HCT116 (cell line): ENCODE results near the gene MOGAT3. TPM values are rescaled to one million over a fixed set of nuclear protein-coding genes. Genes with fewer than 3 reads are reported as not detected.

Experiments used
- ATAC-seq: fragments of 200-7000 bp; cut with Tn5 transposase; 2 replicates; pipeline ENCODE4 v1.9.1; 2020; ENCODE audit warnings: mild to moderate bottlenecking, moderate library complexity
- BruUV-seq: library from RNA; stranded (reverse); fragments of 400-500 nt; replicated peaks from 2 replicates; lab custom pipeline; 2021; lab: Mats Ljungman, UMichigan
- CTCF ChIA-PET: fragments of 300-600 bp; sonication (Branson Sonifier 250); formaldehyde crosslinking; loops from one replicate; lab custom pipeline; 2021; ENCODE audit warnings: antibody characterized with exemption; lab: Charles Lee
- POLR2A ChIA-PET: fragments of 300-600, 350-600 bp; sonication (Branson Sonifier 250); formaldehyde crosslinking; loops from one replicate; lab custom pipeline; 2021; ENCODE audit warnings: antibody characterized with exemption; lab: Charles Lee
- RAD21 ChIA-PET, 2 experiments: fragments of 300-600 bp; sonication (Branson Sonifier 250); formaldehyde crosslinking; loops; one replicate each; lab custom pipeline; 2023; ENCODE audit warnings: low total read pairs in 2 of 2; ENCODE audit not compliant: uncharacterized antibody in 2 of 2, unreplicated experiment in 2 of 2, low non-redundant PET in 1 of 2; lab: Charles Lee
- DNase-seq: peaks from one replicate; pipeline ENCODE4 v3.0.0-alpha.2; 2010; ENCODE audit warnings: low read depth, low spot score
- H2AFZ ChIP-seq: fragments of 200-600 bp; shearing (Covaris generic), sonication (generic); 2 replicates; pipeline ENCODE4 v1.6.1; 2017; ENCODE audit warnings: low read depth, mixed run types, mixed read lengths, antibody characterized with exemption, low read length; ENCODE audit not compliant: poor library complexity, severe bottlenecking
- H3K27ac ChIP-seq: 2 replicates; pipeline ENCODE4 v1.5.1; 2012; ENCODE audit warnings: low read depth, low read length
- H3K27me3 ChIP-seq: fragments of 200-600 bp; sonication (generic); 2 replicates; pipeline ENCODE4 v1.6.1; 2016; ENCODE audit warnings: mixed run types, low read length, mixed read lengths; ENCODE audit not compliant: insufficient read depth
- H3K36me3 ChIP-seq, 2 experiments: fragments of 200-500 bp in 1 of 2; fragments of 200-600 bp in 1 of 2; sonication (Bioruptor generic) in 1 of 2; sonication (generic) in 1 of 2; 2 replicates each; pipeline versions ENCODE4 v1.5.1 to v1.6.1; 2014 to 2016; ENCODE audit warnings: low read length in 2 of 2, inconsistent platforms in 1 of 2, mixed read lengths in 1 of 2, mixed run types in 1 of 2; ENCODE audit not compliant: insufficient read depth in 2 of 2, control insufficient read depth in 1 of 2
- H3K4me1 ChIP-seq, 2 experiments: fragments of 200-600 bp in 1 of 2; sonication (generic) in 1 of 2; 2 replicates each; pipeline versions ENCODE4 v1.5.1 to v1.6.1; 2012 to 2017; ENCODE audit warnings: low read length in 2 of 2, inconsistent platforms in 1 of 2, mild to moderate bottlenecking in 1 of 2, mixed read lengths in 1 of 2, mixed run types in 1 of 2, moderate library complexity in 1 of 2; ENCODE audit not compliant: insufficient read depth in 2 of 2, control insufficient read depth in 1 of 2
- H3K4me2 ChIP-seq: fragments of 200-600 bp; sonication (generic); 2 replicates; pipeline ENCODE4 v1.6.1; 2017; ENCODE audit warnings: mixed run types, low read length, mixed read lengths
- H3K4me3 ChIP-seq, 2 experiments: fragments of 200-600 bp in 1 of 2; sonication (generic) in 1 of 2; replicated peaks in 1 of 2; 2 replicates each; pipeline ENCODE4 v1.5.1; 2011 to 2016; ENCODE audit warnings: low read length in 2 of 2, control low read depth in 1 of 2, low read depth in 1 of 2, mild to moderate bottlenecking in 1 of 2, mixed read lengths in 1 of 2, mixed run types in 1 of 2
- H3K79me2 ChIP-seq: fragments of 200-600 bp; sonication (generic); 2 replicates; pipeline ENCODE4 v1.6.1; 2017; ENCODE audit warnings: mild to moderate bottlenecking, mixed run types, low read length, moderate library complexity, mixed read lengths; ENCODE audit not compliant: insufficient read depth
- H3K9ac ChIP-seq: fragments of 200-600 bp; sonication (generic); 2 replicates; pipeline ENCODE4 v1.6.1; 2016; ENCODE audit warnings: low read length, mixed read lengths
- H3K9me2 ChIP-seq: fragments of 200-600 bp; sonication (generic), shearing (Covaris generic); 2 replicates; pipeline ENCODE4 v1.6.1; 2017; ENCODE audit warnings: mixed run types, mild to moderate bottlenecking, moderate library complexity; ENCODE audit not compliant: insufficient read depth
- H3K9me3 ChIP-seq, 2 experiments: fragments of 200-500 bp in 1 of 2; fragments of 200-600 bp in 1 of 2; sonication (Bioruptor generic) in 1 of 2; sonication (generic) in 1 of 2; 2 replicates each; pipeline ENCODE4 v1.6.1; 2014 to 2017; ENCODE audit warnings: low read length in 2 of 2, mixed read lengths in 2 of 2, inconsistent platforms in 1 of 2, low read depth in 1 of 2, mild to moderate bottlenecking in 1 of 2, mixed run types in 1 of 2, moderate library complexity in 1 of 2; ENCODE audit not compliant: control insufficient read depth in 1 of 2, insufficient read depth in 1 of 2
- H4K20me1 ChIP-seq: fragments of 200-600 bp; sonication (generic), shearing (Covaris generic); 2 replicates; pipeline ENCODE4 v1.6.1; 2017; ENCODE audit warnings: mixed run types, mild to moderate bottlenecking, moderate library complexity; ENCODE audit not compliant: insufficient read depth
- CBX3 ChIP-seq: IDR thresholded peaks from 2 replicates; pipeline ENCODE4 v1.6.1; 2012; ENCODE audit warnings: low read depth
- EGR1 ChIP-seq: IDR thresholded peaks from 2 replicates; pipeline ENCODE4 v1.6.1; 2012; ENCODE audit warnings: low read depth
- ELF1 ChIP-seq: IDR thresholded peaks from 2 replicates; pipeline ENCODE4 v1.6.1; 2012; ENCODE audit warnings: low read depth, borderline replicate concordance
- EZH2 ChIP-seq: fragments of 200-600 bp; sonication (generic); IDR thresholded peaks from 2 replicates; pipeline ENCODE4 v1.6.1; 2017; ENCODE audit warnings: antibody characterized with exemption, mixed run types
- EZH2phosphoT487 ChIP-seq: fragments of 200-600 bp; IDR thresholded peaks from 2 replicates; pipeline ENCODE4 v1.6.1; 2018; ENCODE audit warnings: antibody characterized with exemption, borderline replicate concordance
- JUND ChIP-seq: IDR thresholded peaks from 2 replicates; pipeline ENCODE4 v1.6.1; 2012
- POLR2A ChIP-seq: IDR thresholded peaks from 2 replicates; pipeline ENCODE4 v1.7.0; 2011; ENCODE audit warnings: borderline replicate concordance; ENCODE audit not compliant: insufficient read depth, insufficient read length; ENCODE audit errors: extremely low read depth
- RAD21 ChIP-seq: IDR thresholded peaks from 2 replicates; pipeline ENCODE4 v1.6.1; 2012; ENCODE audit warnings: low read depth, mild to moderate bottlenecking
- SIN3A ChIP-seq: IDR thresholded peaks from 2 replicates; pipeline ENCODE4 v1.6.1; 2012; ENCODE audit warnings: low read depth
- SRF ChIP-seq: IDR thresholded peaks from 2 replicates; pipeline ENCODE4 v1.6.1; 2012; ENCODE audit warnings: low read depth
- TCF7L2 ChIP-seq: IDR thresholded peaks from 2 replicates; pipeline ENCODE4 v1.7.0; 2011; ENCODE audit warnings: borderline replicate concordance, inconsistent platforms; ENCODE audit not compliant: insufficient read depth, insufficient read length; ENCODE audit errors: extremely low read depth
- YY1 ChIP-seq: IDR thresholded peaks from 2 replicates; pipeline ENCODE4 v1.6.1; 2011; ENCODE audit warnings: low read length, low read depth, moderate library complexity, mild to moderate bottlenecking; ENCODE audit not compliant: insufficient replicate concordance; ENCODE audit errors: extremely low read depth
- intact Hi-C: fragments of 100-400 bp; cut with micrococcal nuclease; formaldehyde crosslinking; loops from 2 replicates; pipeline ENCODE4 v1.10.0; 2022
- total RNA-seq: library from RNA; stranded (reverse); gene quantifications from one replicate; pipeline ENCODE4 v1.2.1, GENCODE V29; 2021; ENCODE audit not compliant: unreplicated experiment
- TF ChIP-seq, protein P1 (sequence below): IDR thresholded peaks from 2 replicates; pipeline ENCODE4 v1.6.1; 2012; ENCODE audit warnings: low read depth
- TF ChIP-seq, protein P2 (sequence below): IDR thresholded peaks from 2 replicates; pipeline ENCODE4 v1.6.1; 2012
- TF ChIP-seq, protein P3 (sequence below): IDR thresholded peaks from 2 replicates; pipeline ENCODE4 v1.6.1; 2012
- TF ChIP-seq, protein P4 (sequence below): IDR thresholded peaks from 2 replicates; pipeline ENCODE4 v1.6.1; 2011; ENCODE audit warnings: mild to moderate bottlenecking, low read length, moderate library complexity; ENCODE audit not compliant: insufficient replicate concordance; ENCODE audit errors: extremely low read depth

Gene MOGAT3
- total RNA-seq, 1 experiment from 2014 or later = not detected

DNA sequence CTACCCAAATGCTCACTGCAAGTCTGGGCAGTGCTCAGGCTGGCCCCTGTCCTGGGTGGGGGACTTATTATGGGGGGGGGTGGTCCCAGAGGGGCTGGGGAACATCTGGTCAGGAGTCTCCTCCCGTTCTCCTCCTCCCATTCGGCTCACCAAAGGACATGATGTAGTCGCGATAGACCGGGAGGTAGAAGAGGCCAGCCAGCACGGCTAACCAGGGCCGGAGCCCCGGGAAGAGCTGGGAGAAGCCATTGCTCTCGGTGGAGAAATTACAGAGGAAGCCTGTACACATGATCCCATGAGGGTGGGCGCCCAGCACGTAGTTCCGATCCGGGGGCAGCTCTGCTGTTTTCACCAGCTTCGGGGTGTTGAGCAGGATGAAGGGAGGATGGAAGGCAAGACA lies 2.4 kb downstream of the MOGAT3 start:
- Histone ChIP-seq H3K4me3 (no peak overlapping the region), H3K9ac (no peak overlapping the region), H4K20me1 (no peaks in the 10 kb centered on the region), H3K4me1 (peaks cover 0 to 8% of the 10 kb centered on the region in 2 experiments; a peak in 3 of 4 replicates), H3K9me2 (no peaks in the 10 kb centered on the region), H3K9me3 (no peaks in the 10 kb centered on the region), H2AFZ (no peak overlapping the region), H3K36me3 (no peaks in the 10 kb centered on the region), H3K27me3 (no peaks in the 10 kb centered on the region), H3K4me2 (no peak overlapping the region), H3K79me2 (no peaks in the 10 kb centered on the region), H3K27ac (no peak overlapping the region)
- DNase-seq (no peak), ATAC-seq (no peak)
- intact Hi-C loops = loop anchor here (10.0 kb wide), 1 partner anchor 234 kb away; the partner anchor contains the start of gene MUC12
- POLR2A ChIA-PET = no interaction called here
- CTCF ChIA-PET = no interaction called here
- no TSS peak for BruUV-seq
- RAD21 ChIA-PET = no interaction called here
- TF ChIP-seq POLR2A (no peak), ELF1 (no peak), CBX3 (no peak), EZH2phosphoT487 (no peak)
- TF ChIP-seq, protein P1, sequence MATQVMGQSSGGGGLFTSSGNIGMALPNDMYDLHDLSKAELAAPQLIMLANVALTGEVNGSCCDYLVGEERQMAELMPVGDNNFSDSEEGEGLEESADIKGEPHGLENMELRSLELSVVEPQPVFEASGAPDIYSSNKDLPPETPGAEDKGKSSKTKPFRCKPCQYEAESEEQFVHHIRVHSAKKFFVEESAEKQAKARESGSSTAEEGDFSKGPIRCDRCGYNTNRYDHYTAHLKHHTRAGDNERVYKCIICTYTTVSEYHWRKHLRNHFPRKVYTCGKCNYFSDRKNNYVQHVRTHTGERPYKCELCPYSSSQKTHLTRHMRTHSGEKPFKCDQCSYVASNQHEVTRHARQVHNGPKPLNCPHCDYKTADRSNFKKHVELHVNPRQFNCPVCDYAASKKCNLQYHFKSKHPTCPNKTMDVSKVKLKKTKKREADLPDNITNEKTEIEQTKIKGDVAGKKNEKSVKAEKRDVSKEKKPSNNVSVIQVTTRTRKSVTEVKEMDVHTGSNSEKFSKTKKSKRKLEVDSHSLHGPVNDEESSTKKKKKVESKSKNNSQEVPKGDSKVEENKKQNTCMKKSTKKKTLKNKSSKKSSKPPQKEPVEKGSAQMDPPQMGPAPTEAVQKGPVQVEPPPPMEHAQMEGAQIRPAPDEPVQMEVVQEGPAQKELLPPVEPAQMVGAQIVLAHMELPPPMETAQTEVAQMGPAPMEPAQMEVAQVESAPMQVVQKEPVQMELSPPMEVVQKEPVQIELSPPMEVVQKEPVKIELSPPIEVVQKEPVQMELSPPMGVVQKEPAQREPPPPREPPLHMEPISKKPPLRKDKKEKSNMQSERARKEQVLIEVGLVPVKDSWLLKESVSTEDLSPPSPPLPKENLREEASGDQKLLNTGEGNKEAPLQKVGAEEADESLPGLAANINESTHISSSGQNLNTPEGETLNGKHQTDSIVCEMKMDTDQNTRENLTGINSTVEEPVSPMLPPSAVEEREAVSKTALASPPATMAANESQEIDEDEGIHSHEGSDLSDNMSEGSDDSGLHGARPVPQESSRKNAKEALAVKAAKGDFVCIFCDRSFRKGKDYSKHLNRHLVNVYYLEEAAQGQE = no peak

DNA sequence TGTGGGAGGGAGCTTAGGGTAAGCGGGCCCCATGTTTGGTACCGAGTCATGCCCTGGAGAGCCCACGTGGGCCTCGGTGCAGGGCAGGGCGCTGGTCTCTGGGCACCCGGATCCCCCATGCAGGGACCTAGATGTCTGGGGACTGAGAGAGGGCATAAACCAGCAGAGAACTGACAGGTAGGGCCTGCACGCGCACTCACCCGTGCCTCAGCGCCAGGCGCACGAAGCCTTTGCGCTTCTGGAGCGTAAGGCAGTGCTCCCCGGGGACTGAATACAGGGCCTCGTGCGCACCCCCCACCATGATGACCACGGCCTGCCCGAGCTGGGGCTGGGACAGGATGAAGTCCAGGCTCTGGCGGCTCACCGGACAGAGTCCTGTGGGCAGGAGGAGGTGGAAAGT lies 2.8 kb downstream of the MOGAT3 start:
- ChIA-PET RAD21 (no interaction called here), CTCF (no interaction called here), POLR2A (no interaction called here)
- Histone ChIP-seq H3K27me3 (no peaks in the 10 kb centered on the region), H3K36me3 (no peaks in the 10 kb centered on the region), H3K9ac (no peak overlapping the region), H3K79me2 (no peaks in the 10 kb centered on the region), H3K4me1 (peaks cover 2 to 8% of the 10 kb centered on the region in 2 experiments; a peak in 3 of 4 replicates), H3K9me2 (no peaks in the 10 kb centered on the region), H3K9me3 (no peaks in the 10 kb centered on the region), H3K4me3 (no peak overlapping the region), H4K20me1 (no peaks in the 10 kb centered on the region), H3K4me2 (no peak overlapping the region), H3K27ac (no peak overlapping the region), H2AFZ (no peak overlapping the region)
- ATAC-seq (no peak), DNase-seq (no peak)
- intact Hi-C loops = loop anchor here (10.0 kb wide), 1 partner anchor 233 kb away; the partner anchor contains the start of gene MUC12
- no TSS peak for BruUV-seq
- TF ChIP-seq SRF (no peak), CBX3 (no peak), YY1 (no peak), EGR1 (no peak), SIN3A (no peak), EZH2phosphoT487 (no peak), EZH2 (no peak), JUND (no peak), TCF7L2 (no peak), RAD21 (no peak)
- TF ChIP-seq, protein P2, sequence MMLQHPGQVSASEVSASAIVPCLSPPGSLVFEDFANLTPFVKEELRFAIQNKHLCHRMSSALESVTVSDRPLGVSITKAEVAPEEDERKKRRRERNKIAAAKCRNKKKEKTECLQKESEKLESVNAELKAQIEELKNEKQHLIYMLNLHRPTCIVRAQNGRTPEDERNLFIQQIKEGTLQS = no peak
- TF ChIP-seq, protein P3, sequence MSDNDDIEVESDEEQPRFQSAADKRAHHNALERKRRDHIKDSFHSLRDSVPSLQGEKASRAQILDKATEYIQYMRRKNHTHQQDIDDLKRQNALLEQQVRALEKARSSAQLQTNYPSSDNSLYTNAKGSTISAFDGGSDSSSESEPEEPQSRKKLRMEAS = no peak
- TF ChIP-seq, protein P4, sequence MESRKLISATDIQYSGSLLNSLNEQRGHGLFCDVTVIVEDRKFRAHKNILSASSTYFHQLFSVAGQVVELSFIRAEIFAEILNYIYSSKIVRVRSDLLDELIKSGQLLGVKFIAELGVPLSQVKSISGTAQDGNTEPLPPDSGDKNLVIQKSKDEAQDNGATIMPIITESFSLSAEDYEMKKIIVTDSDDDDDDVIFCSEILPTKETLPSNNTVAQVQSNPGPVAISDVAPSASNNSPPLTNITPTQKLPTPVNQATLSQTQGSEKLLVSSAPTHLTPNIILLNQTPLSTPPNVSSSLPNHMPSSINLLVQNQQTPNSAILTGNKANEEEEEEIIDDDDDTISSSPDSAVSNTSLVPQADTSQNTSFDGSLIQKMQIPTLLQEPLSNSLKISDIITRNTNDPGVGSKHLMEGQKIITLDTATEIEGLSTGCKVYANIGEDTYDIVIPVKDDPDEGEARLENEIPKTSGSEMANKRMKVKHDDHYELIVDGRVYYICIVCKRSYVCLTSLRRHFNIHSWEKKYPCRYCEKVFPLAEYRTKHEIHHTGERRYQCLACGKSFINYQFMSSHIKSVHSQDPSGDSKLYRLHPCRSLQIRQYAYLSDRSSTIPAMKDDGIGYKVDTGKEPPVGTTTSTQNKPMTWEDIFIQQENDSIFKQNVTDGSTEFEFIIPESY = no peak
